HPDE6-E6E7 (cell line): ENCODE measurements around the gene TIMP2.
"Not testable (repeated sequence)": the region's sequence is repeated elsewhere in the genome, so short reads cannot be mapped to it uniquely, and the experiment has no call there.

Experiments
- DNase-seq: peaks from one replicate; pipeline ENCODE4 v3.0.0; 2011; ENCODE audit warnings: missing footprints; ENCODE audit errors: extremely low spot score

TIMP2 gene

DNA sequence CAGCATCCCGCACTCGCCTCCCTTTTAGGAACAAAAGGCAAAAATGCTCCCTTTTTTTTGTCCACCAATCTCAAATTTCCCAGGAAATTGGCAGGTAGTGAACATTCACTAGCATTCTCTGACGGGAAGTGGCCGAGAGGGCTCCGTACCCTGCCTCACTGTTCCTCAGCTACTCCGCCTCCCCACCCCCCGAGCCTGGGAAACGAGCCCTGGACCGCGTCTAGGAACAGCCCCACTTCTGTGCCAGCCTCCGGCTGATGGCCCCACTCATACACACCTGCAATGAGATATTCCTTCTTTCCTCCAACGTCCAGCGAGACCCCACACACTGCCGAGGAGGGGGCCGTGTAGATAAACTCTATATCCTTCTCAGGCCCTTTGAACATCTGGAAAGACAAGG is 54.6 kb downstream of the TIMP2 start:
- no peak for DNase-seq

DNA sequence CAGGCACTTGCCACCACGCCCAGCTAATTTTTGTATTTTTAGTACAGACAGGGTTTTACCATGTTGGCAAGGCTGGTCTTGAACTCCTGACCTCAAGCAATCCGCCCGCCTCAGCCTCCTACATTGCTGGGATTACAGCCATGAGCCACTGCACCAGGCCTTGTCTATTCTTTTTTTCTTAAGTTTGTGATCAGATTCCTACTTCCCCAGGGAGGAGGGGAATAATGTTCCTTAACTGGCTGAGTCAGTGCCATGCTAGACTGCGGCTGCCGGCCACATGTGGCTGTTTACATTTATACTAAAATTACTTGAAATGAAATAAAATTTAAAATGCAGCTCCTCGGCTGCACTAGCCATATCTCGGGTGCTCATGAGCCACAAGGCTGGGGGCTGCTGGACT is 56.8 kb downstream of the TIMP2 start:
- DNase-seq, result no peak

DNA sequence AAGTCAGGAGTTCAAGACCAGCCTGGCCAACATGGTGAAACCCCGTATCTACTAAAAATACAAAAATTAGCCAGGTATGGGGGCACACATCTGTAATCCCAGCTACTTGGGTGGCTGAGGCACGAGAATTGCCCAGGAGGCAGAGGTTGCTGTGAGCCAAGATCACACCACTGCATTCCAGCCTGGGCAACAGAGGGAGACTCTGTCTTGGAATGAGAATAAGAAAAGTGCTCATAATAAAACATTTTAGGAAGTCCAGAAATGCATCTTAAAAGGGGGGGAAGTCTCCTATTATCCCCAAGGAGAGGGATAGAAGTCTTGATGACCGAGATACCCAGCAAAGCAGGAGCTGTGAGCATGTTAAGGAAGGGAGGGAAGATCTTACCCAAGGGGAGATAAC is 58.1 kb downstream of the TIMP2 start:
- not testable (repeated sequence) for DNase-seq

DNA sequence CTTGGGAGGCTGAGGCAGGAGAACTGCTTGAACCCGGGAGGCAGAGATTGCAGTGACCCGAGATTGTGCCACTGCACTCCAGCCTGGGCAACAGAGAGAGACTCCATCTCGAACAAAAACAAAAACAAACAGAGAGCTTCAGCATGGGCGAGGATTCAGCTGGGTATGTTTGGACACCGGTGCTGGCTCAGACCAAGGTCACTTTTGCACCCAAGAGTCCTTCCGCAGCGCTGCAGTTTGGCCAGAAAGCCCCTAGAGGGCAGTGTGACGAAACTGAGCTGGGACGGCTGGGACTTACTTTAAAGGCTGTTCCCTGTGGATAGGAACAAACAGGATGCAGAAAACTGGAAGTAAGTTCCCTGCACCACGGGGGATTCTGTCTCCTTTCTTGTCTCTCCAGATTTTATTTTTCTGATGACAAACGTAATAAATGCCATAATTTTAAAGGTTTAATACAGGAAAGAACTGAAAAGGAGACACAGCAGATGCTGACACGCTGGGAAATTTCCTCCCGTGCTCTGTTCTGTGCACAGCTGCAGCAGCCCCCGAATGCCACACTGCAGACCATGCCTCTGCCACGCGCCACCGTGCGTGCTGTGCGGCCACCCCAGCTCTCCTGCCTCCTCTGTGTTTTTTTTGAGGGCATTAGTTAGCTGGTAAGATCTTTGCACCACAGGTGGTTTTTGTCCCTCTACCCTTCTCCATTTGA is 59.4 kb downstream of the TIMP2 start:
- peak; percentile 55 for DNase-seq

DNA sequence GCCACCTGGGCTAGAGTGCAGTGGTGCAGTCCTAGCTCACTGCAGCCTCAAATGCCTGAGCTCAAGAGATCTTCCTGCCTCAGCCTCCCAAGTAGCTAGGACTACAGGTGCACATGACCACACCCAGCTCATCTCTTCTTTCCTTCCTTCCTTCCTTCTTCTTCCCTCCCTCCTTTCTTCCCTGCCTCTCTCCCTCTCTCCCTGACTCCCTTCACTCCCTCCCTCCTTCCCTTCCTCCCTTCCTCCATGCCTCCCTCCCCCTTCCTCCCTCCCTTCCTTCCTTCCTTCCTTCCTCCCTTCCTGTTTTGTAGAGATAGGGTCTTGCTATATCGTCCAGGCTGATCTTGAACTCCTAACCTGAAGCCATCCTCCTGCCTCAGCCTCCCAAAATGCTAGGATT is 61.1 kb downstream of the TIMP2 start:
- DNase-seq, result no peak

DNA sequence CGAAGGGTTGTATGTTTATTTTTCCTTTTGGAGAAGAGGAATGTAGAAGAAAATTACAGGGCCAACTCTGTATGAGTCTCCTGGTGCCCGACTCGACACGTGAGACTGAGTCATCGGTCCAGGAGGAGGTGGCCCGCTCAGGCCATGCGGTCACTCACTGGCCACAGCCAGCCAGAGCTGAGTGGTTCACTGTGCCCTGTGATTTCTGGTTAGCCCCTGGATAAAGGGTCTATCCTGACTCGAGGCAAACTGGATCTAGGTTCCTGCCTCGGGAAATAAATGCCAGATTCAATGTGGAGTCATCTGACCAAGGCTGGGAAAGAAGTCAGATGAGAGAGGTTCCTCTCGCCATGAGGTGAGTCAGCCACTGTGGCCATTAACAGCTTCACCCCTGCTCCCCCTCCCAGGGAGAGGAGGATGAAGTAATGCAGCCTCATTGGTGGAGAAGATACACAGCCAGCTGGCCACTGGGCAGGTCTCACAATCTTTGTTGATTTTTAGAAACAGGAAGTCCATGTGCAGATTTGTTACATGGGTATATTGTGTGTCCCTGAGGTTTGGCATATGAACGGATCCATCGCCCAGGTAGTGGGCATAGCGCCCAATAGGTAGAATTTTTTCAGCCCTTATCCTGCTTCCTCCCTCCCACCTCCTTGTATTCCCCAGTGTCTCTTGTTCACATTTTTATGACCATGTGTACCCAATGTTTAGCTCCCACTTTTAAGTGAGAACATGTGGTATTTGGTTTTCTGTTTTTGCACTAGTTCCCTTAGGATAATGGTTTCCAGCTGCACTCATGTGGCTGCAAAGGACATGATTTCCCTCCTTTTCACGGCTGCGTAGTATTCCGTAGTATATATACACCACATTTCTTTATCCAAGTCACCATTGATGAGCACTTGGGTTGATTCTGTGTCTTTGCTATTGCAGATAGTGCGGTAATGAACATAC is 62.8 kb downstream of the TIMP2 start:
- peak; percentile 88 for DNase-seq

DNA sequence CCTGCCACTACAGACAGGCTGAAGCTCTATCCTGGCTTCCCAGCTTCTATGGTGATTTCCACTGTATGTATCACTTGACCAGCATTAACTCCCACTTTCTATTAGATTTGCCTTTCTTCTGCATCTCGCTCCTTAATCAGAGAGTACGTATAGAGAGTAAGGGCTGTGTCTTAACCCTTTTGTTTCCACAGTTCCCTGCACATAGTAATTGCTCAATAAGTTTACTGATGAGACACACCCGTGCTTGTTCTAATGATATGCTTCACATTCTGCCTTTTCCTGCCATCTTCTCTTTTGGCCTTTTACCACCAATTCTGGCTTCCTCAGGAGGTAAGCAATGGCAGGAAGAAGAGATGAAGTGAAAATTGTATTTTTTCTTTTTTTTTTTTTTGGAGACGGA is 64.0 kb downstream of the TIMP2 start:
- DNase-seq, result no peak

DNA sequence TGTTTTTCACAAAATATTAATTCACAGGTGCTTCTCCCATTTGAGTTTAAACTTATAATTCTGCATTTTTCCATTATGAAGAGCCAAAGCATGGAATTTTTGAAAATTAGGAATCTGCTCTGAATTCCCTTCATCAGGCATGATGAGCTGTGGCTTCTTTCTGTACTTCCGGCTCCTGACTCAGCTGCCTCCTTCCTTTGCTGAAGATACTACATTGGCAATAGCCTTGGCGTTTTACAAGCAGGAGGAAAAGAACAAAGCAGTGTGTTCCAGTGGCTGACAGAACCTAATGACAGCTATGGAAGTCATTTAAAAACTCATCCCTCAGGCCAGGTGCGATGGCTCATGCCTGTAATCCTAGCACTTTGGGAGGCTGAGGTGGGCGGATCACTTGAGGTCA is 66.1 kb downstream of the TIMP2 start:
- DNase-seq, result no peak

DNA sequence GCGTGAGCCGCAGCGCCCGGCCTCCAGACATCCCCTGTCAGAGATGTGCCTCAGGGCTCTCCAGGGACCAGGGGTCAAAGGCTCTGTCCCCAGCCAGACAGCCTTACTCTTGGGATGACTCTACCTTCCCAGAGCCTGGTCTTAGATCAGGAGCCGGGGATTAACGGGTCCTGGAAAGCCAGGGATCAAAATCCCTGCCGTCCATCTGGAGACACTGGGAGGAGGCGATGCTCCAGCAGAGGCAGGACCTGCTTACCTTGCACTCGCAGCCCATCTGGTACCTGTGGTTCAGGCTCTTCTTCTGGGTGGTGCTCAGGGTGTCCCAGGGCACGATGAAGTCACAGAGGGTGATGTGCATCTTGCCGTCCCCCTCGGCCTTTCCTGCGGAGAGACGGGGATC is 67.9 kb downstream of the TIMP2 start:
- no peak for DNase-seq

DNA sequence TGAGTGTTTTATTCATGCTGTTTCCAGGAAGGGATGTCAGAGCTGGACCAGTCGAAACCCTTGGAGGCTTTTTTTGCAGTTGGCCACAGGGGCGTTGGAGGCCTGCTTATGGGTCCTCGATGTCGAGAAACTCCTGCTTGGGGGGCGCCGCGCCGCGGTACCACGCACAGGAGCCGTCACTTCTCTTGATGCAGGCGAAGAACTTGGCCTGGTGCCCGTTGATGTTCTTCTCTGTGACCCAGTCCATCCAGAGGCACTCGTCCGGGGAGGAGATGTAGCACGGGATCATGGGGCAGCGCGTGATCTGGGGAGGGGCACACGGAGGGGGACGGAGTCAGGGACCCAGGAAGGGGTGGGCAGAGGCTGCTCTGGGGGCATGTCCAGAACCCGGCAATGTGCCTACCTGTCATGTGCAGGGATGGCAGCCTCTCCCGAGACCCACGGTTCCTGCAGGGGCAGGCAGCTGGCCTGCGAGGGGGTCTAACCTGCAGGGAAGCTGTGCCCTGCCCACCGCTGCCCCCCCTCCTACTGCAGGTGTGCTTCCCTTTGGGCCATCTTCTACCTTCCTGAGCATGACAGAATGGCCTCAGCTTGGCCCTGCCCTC is 69.5 kb downstream of the TIMP2 start:
- no peak for DNase-seq

DNA sequence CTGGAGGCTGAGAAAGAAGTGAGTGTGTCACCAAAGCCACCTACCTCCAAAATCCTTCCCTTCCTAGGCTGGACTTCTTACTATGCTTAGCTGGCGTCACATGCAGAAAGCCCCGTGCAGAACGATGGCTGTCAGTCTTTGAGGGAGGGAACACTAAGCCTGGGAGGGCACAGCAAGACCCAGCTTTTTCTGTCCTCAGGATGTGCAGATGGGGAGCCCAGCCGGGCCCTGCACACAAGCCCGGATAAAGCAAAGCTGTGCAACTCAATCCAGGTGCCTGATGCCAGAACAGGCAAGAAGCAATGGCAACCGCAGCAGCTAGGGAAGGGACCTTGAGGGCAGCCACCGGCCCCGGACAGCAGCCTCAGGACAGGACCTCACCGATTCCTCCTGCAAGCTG is 70.7 kb downstream of the TIMP2 start:
- DNase-seq, result no peak

DNA sequence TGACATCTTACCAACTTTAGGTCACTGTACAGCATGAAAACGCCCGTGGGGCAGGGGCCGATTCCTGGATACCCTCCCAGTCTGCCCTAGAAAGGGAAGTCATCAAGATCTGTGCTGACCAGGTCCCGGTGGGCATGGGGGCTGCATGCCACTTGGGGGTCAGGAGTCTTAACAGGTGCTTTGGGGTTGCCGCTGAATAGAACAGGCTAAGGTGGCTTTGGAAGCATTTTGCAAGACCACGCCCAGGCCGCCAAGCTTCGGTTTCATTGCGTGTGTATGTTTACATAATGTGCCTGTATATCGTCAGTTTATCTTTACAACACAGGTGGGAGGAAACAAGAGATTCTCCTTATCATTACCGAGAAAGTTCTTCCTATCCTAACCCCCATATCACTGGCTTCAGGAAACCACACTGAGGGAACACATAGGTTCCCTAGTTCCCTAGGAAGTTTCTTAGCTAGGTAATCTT is 71.2 kb downstream of the TIMP2 start:
- no peak for DNase-seq

DNA sequence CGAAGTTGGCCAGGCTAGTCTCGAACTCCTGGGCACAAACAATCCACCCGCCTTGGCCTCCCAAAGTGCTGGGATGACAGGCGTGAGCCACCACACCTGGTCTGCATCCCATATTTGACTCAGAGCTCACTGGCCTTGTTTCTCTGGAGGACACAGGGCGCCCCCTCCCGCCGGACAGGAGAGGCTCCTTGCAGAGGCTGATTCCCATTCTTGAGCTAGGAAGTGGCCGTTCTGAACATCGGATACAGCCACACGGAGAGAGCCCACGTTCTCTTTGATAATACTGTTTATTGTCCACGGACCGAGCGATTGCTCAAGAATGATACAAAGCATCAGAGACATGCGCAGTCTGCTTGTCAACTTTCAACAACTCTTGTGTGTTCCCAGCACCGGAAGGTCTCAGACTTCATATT is 72.5 kb downstream of the TIMP2 start:
- DNase-seq, result no peak

DNA sequence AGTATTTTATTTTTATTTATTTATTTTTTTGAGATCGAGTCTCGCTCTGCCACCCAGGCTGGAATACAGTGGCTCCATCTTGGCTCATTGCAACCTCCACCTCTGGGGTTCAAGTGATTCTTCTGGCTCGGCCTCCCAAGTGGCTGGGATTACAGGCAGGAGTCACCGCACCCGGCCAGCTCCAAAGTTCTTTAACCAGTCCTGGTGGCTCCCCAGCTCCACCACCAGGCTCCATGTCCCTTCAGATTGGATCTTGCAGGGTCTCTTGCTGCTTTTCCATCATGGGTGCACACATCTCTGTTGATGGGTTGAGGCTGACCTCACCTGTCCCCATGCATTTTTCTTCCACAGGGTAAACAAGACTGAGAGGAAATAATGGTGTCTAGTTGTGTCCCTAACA is 76.2 kb downstream of the TIMP2 start:
- no peak for DNase-seq

DNA sequence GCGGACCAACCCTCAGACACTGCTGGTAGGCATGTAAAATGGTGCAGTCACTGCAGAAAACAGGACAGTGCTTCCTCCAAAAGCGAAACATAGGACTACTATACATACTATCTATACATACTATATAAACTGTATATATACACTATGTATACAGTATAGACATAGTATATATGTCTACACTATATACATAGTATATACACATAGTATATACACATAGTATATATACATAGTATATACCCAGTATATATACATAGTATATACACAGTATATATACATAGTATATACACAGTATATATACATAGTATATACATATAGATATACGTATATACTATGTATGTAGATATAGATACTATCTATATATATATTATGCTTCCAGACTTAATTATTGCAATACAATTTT is 78.1 kb downstream of the TIMP2 start:
- no peak for DNase-seq

DNA sequence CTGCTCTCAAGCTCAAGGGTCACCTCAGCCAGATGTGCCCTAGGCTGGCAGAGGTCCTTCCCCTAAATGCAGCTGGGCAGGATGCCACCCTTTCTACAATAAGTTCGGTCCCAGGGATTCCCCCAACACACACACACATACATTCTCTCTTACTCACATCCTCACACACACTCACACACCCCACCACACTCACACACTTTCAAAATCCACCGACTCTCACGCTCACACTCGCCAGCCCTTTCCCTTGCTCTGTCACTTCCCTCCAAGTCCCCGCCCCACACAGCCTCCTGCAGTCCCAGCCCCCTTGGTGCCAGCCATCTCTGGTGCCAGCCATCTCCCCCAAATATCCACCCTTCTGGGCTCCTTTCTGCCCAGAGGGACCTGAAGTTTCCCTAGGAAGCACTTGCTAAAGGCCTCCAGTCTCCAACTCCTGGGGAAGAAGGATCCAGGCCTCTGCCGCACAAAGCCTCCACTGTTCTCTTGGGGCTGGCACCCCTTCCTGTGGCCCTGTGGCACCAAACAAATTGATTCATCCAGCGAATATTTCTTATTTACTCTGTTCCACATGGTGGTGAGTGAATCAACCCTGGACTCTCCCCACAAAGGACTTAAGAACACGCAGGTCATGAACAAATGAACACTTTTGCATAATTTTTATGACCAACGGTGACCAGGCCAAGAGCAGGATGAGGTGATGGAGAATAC is 80.7 kb downstream of the TIMP2 start:
- DNase-seq, result no peak

DNA sequence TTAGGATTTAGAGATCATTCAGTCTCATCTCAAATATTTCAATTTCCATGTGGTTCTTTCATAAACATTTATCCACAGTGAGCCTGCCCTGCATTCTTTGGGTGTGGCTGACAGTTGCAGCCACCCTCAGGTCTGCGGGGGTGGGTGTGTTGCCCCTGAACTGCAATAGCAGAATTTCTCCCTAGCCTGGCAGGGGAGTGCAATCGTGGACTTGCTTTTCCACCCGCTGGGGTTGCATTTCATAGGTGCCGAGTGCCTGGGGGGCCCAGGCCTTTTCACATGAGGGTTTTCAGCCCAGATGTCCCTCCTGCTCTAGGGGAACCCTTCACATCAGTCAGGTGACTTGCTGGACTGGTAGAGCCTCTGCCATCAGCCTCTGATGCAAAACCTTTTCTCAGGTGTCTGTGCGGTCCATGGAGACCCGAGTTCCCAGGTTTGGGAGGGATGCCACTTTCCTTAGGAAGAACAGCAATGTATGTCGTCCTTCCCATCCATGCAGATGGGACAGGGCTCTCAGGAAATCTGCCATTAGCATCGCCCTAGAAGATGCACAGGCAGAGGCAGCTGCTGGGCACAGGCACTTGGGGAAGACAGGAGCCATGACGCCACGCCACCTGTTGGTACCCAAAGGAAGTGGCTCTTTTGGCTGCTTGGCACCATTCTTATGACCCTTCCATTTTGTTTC is 82.2 kb downstream of the TIMP2 start:
- DNase-seq, result peak; percentile 29

DNA sequence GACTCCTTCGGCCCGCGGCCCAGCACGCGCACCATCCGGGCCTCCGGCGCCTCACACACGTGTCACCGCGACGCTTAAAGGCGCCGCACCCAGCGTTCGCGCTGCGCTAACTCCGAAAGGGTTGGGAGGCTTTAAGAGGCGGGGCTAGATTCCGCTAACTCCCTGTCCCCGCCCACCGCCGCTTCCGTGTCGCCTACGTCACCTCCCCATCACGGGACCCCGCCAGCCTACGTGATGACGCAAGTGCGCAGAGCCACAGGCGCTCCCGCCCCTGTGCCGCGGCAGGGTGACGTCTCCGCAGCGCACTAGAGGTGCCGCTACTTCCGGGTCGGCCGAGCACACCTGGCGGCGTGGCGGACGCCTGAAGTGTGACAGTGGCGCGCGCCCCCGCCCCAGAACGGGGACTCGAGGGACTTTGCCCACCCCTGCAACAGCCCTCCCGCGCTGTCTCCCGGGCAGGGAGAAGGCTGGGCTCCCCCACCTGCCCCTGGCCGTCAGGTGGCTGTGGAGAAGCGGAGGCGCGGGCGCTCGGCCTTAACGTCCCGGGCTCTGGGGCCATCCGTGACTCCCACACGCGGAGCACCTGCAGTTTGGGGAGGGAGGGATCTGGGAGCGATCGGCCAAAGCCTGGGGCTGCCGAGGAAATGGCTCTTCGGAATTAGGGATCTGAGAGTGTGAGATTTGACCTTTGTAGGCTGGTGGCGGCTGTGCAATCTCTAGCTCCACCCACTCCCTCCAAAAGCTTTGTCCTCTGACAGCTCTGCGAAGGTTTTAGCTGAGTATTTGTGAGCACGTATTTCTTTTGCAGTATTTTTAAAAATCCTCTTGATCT is 84.2 kb downstream of the TIMP2 start, which contains the start of gene USP36:
TSS of gene USP36 (minus strand) at position 35 of the 832 bp plus-strand sequence. CDS start 4,451 bp downstream, outside the sequence.
- DNase-seq, result peak; percentile 98

DNA sequence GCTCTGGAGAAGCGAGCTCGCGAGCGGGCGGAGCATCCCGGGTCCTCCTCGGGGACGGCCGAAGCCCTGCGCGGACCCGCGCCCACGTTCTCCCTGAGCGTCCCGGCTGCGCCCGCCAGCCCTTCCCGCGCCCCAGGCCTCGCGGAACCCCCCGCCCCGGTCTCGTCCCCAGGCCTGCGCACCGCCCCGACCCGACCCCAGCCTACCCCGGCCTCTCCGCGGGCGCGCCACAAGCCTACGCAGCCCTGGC is 84.7 kb downstream of the TIMP2 start:
- DNase-seq, result no peak

DNA sequence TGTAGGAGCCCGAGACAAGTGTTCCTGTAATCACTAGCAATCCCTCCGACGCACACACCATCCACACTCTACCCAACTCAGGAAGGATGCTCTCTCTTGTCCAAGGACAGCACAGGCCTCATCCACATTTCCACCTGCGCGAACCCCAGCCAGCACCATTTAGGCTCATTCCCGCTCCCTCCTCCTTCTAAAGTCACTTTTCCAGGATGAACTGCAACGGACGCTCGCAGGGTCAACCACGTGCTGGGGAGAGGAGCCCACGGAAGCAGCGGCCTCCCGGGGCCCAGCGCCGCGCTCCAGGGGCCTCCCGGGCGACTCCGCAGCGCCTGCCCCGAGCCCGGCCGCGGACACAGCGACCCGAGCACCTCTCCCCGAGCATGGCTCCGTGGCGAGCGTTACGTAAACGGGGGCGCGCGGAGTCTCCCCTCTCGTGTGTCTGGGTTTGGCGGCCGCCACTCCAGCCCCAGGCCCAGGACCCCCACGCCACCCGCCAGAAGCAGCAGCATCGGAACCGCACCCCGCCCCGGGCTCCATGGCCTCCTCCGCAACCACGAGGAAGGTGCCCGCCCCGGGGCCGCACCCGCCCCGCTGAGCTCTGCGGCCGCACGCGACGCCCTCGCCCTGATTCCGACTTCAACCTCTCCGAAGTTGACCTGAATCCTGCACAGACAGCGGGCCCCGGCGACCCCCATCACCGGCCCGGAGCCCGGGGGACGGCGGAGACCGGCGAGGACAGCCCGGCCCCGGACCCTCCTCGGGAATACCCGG is 85.2 kb downstream of the TIMP2 start:
- DNase-seq, result peak; percentile 44
